Right lobe of liver (tissue), 4 donors: ENCODE measurements around the gene IER3IP1.

ENCODE experiments used
- CTCF ChIP-seq, 4 donors: fragments of 200-600 bp in 3 of 4; fragments of 450-650 bp in 1 of 4; IDR thresholded peaks; one replicate each; pipeline versions ENCODE4 v1.5.1 to v1.8.0; 2016 to 2022; ENCODE audit warnings: antibody characterized with exemption in 4 of 4, mild to moderate bottlenecking in 2 of 4
- POLR2A ChIP-seq: fragments of 450-650 bp; IDR thresholded peaks from one replicate; pipeline ENCODE4 v1.6.1; 2017; ENCODE audit warnings: antibody characterized with exemption, mild to moderate bottlenecking
- donor health status: DM: no; HTN: no; CAD: no.
- donor health status: DM: no; HTN: no; CAD: no.
- donor health status: DM: no; HTN: yes; CAD: no.

- no peak for TF ChIP-seq CTCF (IDR thresholded peaks at IDR 0.05)
- TF ChIP-seq POLR2A, result no peak
Measured at GRCh38 chr18:47168509-47168908, 7.7 kb downstream of the IER3IP1 start.
